ENCODE data around the gene FUT2. TPM values are rescaled to one million over a fixed set of nuclear protein-coding genes. Genes with fewer than 3 reads are reported as not detected.
A peak's percentile ranks its signal among the peaks of the same experiment; 100 is the strongest.

Gene FUT2
- total and polyA plus RNA-seq, 10 of the 15 experiments (the other 5 are each of a cell fraction or from before 2014, with no cell fraction given): 0.02 to 0.13 (median 0.07) TPM; not detected in 7

- no peak for TF ChIP-seq PAX8 (IDR thresholded peaks at IDR 0.05)
- no peak for TF ChIP-seq FOS (IDR thresholded peaks at IDR 0.05; ENCODE audit: borderline replicate concordance, extremely low read depth, insufficient read length)
- no peak for TF ChIP-seq IRF4 (IDR thresholded peaks at IDR 0.05; ENCODE audit: low read depth, low read length)
- TF ChIP-seq, protein P1, sequence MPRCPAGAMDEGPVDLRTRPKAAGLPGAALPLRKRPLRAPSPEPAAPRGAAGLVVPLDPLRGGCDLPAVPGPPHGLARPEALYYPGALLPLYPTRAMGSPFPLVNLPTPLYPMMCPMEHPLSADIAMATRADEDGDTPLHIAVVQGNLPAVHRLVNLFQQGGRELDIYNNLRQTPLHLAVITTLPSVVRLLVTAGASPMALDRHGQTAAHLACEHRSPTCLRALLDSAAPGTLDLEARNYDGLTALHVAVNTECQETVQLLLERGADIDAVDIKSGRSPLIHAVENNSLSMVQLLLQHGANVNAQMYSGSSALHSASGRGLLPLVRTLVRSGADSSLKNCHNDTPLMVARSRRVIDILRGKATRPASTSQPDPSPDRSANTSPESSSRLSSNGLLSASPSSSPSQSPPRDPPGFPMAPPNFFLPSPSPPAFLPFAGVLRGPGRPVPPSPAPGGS (IDR thresholded peaks at IDR 0.05; ENCODE audit: borderline replicate concordance, insufficient read depth, low read depth, low read length, poor library complexity, severe bottlenecking): no peak
- no peak for TF ChIP-seq KDM1A (IDR thresholded peaks at IDR 0.05; ENCODE audit: borderline replicate concordance)
- TF ChIP-seq KLF5 (IDR thresholded peaks at IDR 0.05; ENCODE audit: partially characterized antibody): no peak
- no peak for TF ChIP-seq HDAC2 (IDR thresholded peaks at IDR 0.05)
- TF ChIP-seq, protein P2, sequence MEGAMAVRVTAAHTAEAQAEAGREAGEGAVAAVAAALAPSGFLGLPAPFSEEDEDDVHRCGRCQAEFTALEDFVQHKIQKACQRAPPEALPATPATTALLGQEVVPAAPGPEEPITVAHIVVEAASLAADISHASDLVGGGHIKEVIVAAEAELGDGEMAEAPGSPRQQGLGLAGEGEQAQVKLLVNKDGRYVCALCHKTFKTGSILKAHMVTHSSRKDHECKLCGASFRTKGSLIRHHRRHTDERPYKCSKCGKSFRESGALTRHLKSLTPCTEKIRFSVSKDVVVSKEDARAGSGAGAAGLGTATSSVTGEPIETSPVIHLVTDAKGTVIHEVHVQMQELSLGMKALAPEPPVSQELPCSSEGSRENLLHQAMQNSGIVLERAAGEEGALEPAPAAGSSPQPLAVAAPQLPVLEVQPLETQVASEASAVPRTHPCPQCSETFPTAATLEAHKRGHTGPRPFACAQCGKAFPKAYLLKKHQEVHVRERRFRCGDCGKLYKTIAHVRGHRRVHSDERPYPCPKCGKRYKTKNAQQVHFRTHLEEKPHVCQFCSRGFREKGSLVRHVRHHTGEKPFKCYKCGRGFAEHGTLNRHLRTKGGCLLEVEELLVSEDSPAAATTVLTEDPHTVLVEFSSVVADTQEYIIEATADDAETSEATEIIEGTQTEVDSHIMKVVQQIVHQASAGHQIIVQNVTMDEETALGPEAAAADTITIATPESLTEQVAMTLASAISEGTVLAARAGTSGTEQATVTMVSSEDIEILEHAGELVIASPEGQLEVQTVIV (IDR thresholded peaks at IDR 0.05; ENCODE audit: borderline replicate concordance, partially characterized antibody): no peak
- TF ChIP-seq, protein P3, sequence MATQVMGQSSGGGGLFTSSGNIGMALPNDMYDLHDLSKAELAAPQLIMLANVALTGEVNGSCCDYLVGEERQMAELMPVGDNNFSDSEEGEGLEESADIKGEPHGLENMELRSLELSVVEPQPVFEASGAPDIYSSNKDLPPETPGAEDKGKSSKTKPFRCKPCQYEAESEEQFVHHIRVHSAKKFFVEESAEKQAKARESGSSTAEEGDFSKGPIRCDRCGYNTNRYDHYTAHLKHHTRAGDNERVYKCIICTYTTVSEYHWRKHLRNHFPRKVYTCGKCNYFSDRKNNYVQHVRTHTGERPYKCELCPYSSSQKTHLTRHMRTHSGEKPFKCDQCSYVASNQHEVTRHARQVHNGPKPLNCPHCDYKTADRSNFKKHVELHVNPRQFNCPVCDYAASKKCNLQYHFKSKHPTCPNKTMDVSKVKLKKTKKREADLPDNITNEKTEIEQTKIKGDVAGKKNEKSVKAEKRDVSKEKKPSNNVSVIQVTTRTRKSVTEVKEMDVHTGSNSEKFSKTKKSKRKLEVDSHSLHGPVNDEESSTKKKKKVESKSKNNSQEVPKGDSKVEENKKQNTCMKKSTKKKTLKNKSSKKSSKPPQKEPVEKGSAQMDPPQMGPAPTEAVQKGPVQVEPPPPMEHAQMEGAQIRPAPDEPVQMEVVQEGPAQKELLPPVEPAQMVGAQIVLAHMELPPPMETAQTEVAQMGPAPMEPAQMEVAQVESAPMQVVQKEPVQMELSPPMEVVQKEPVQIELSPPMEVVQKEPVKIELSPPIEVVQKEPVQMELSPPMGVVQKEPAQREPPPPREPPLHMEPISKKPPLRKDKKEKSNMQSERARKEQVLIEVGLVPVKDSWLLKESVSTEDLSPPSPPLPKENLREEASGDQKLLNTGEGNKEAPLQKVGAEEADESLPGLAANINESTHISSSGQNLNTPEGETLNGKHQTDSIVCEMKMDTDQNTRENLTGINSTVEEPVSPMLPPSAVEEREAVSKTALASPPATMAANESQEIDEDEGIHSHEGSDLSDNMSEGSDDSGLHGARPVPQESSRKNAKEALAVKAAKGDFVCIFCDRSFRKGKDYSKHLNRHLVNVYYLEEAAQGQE (IDR thresholded peaks at IDR 0.05; ENCODE audit: low read depth, low read length): no peak
- no peak for TF ChIP-seq DPF2 (IDR thresholded peaks at IDR 0.05)
- no peak for TF ChIP-seq CBX3 (IDR thresholded peaks at IDR 0.05; ENCODE audit: borderline replicate concordance, low read depth)
- TF ChIP-seq RB1 (IDR thresholded peaks at IDR 0.05; ENCODE audit: borderline replicate concordance): no peak
- no peak for TF ChIP-seq RELB (IDR thresholded peaks at IDR 0.05; ENCODE audit: low read depth)
- no peak for TF ChIP-seq RBBP5 (conservative IDR thresholded peaks at IDR 0.05)
- TF ChIP-seq FOXM1 (IDR thresholded peaks at IDR 0.05; ENCODE audit: low read depth, low read length): no peak
- intact Hi-C loops (cut with micrococcal nuclease; ENCODE audit: unreplicated experiment): no loop called here
- DNase-seq (ENCODE audit: low read depth, low spot score) (no peak), FAIRE-seq (no peak), ATAC-seq (no peak)
- Histone ChIP-seq H3K4me1 (ENCODE audit: control insufficient read depth, insufficient read depth, low read length) (peaks cover 15% of the 10 kb centered on the region), H2AFZ (ENCODE audit: control insufficient read depth, low read depth, low read length) (peak overlapping the region; percentile 10), H3K9me3 (replicated peaks; ENCODE audit: control insufficient read depth, insufficient read depth, low read length) (no peaks in the 10 kb centered on the region), H3K36me3 (ENCODE audit: control insufficient read depth in 2 of 2, insufficient read depth in 2 of 2, low read length in 1 of 2) (no peaks in the 10 kb centered on the region), H3K27ac (ENCODE audit: control insufficient read depth, insufficient read depth) (no peak overlapping the region), H3K79me2 (ENCODE audit: control insufficient read depth, insufficient read depth, low read length) (no peaks in the 10 kb centered on the region), H4K20me1 (ENCODE audit: control insufficient read depth, insufficient read depth) (no peaks in the 10 kb centered on the region), H3K9ac (ENCODE audit: control insufficient read depth, insufficient read depth, low read length) (no peak overlapping the region), H3K27me3 (replicated peaks in 1 of 2; ENCODE audit: control insufficient read depth in 2 of 2, insufficient read depth in 2 of 2, low read length in 1 of 2) (no peaks in the 10 kb centered on the region), H3K4me2 (ENCODE audit: control insufficient read depth, insufficient read depth) (no peak overlapping the region), H3K4me3 (no peak overlapping the region)
- ChIA-PET SMC1A (ENCODE audit: uncharacterized antibody, unreplicated experiment) (interaction anchor here (0.5 to 1.5 kb wide), 2 partner anchors 62 to 144 kb away, joined by 3 to 4 read pairs; no protein-coding TSS in a partner anchor), CTCF (interaction anchor here (0.6 to 1.5 kb wide), 5 partner anchors 25 to 571 kb away, joined by 3 to 5 read pairs (median 3); partner anchors contain the start of gene RUVBL2), RAD21 (ENCODE audit: unreplicated experiment) (interaction anchor here (1.0 kb wide), 1 partner anchor 12 kb away, joined by 3 read pairs; no protein-coding TSS in a partner anchor), POLR2A (interaction anchor here (0.7 kb wide), 1 partner anchor 319 kb away, joined by 3 read pairs; no protein-coding TSS in a partner anchor)
- 79% methylated on average over 12 of the region's 12 CpGs for WGBS (ENCODE audit: insufficient coverage, insufficient replicate concordance, low lambda C conversion rate, missing lambda C conversion rate)
- no TSS peak for BruUV-seq (replicated peaks)
- in situ Hi-C loops (cut with MboI): no loop called here
These were observed 44.6 kb upstream of the FUT2 start for GRCh38 chr19:48650974-48651682.

Measured in GM12878 (cell line).